Muscle layer of colon (tissue), 2 donors: ENCODE data around the gene SMIM23.

Experiments
- H3K27ac ChIP-seq: one replicate; pipeline ENCODE4 v1.7.0; 2013; ENCODE audit warnings: low read depth, mild to moderate bottlenecking, low read length, moderate library complexity
- H3K27me3 ChIP-seq, 2 donors: one replicate each; pipeline ENCODE4 v1.7.0; 2013; ENCODE audit warnings: low read length in 2 of 2, mild to moderate bottlenecking in 2 of 2; ENCODE audit not compliant: insufficient read depth in 2 of 2, control insufficient read depth in 1 of 2
- H3K36me3 ChIP-seq: one replicate; pipeline ENCODE4 v1.7.0; 2013; ENCODE audit warnings: mild to moderate bottlenecking, low read length; ENCODE audit not compliant: insufficient read depth
- H3K4me1 ChIP-seq: one replicate; pipeline ENCODE4 v1.7.0; 2013; ENCODE audit warnings: mild to moderate bottlenecking, low read length; ENCODE audit not compliant: insufficient read depth
- H3K4me3 ChIP-seq, 2 donors: one replicate each; pipeline ENCODE4 v1.7.0; 2013; ENCODE audit warnings: low read length in 2 of 2, low read depth in 1 of 2, mild to moderate bottlenecking in 1 of 2, moderate library complexity in 1 of 2
- H3K9ac ChIP-seq: one replicate; pipeline ENCODE4 v1.7.0; 2013; ENCODE audit warnings: low read length
- H3K9me3 ChIP-seq: one replicate; pipeline ENCODE4 v1.7.0; 2013; ENCODE audit warnings: mild to moderate bottlenecking, low read length
- donor health status: abdominal sarcoma.
- donor health status: Adenocarcinoma of cecum.

SMIM23 gene

DNA sequence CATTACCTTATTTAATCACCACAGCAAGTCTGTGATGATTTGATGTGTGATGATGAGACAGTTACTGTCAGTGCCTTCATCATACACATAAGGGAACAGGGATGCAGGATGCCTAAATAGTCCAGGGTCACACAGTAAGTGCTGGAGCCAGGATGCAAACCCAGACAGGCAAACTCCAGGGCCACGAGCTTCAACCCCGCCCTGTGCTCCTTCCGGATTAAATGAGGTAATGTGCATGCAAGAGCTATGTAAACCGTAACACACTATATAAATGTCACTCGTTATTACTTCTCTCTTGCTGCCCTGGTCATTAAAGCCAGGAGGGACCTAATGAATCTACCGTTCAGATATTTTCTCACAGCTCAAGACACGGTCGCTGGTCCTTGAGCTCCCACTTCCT lies 12.8 kb downstream of the SMIM23 start:
- H3K27me3 ChIP-seq: no peaks in the 10 kb centered on the region
- H3K4me1 ChIP-seq: no peaks in the 10 kb centered on the region
- H3K9ac ChIP-seq: no peak overlapping the region
- no peaks in the 10 kb centered on the region for H3K9me3 ChIP-seq
- no peak overlapping the region for H3K27ac ChIP-seq
- no peaks in the 10 kb centered on the region for H3K36me3 ChIP-seq
- H3K4me3 ChIP-seq: no peak overlapping the region

DNA sequence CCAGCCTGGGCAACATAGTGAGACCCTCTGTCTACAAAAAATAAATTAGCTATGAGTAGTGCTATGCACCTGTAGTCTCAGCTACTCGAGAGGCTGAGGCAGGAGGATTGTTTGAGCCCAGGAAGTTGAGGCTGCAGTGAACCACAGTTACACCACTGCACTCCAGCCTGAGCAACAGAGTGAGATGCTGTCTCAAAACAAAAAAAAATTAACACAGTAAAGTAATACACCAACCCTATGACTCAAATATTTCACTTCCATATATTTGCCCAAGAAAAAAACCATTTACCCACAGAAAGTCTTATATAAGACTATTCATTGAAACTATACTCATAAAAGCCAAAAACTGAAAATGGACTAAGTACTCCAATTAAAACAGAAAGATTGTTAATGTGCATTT lies 16.2 kb downstream of the SMIM23 start:
- H3K9me3 ChIP-seq: no peaks in the 10 kb centered on the region

DNA sequence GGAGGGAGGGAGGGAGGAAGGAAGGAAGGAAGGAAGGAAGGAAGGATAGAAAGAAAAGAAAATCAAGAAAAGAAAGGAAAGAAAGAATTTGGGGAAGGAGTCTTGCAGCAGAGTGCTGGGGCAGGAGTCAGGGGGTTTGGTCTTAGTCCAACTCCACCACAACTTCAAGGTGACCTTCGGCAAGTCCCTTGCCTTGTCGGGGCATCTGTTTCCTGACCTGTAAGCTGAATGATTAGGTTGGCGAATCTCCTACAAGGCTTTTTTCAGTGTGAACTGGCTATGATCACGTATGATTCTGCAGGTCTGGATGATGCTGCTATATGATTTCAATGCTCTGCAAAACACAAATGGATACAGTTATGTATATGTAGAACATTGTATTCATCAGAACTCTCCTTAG lies 20.1 kb downstream of the SMIM23 start:
- Histone ChIP-seq H3K36me3 (no peaks in the 10 kb centered on the region), H3K27me3 (no peaks in the 10 kb centered on the region), H3K27ac (no peak overlapping the region), H3K4me1 (no peaks in the 10 kb centered on the region), H3K9me3 (no peaks in the 10 kb centered on the region), H3K4me3 (no peak overlapping the region), H3K9ac (no peak overlapping the region)

More for the DNA sequence above, 16.2 kb downstream of the SMIM23 start:
- Histone ChIP-seq H3K27me3 (no peaks in the 10 kb centered on the region), H3K4me1 (no peaks in the 10 kb centered on the region), H3K9ac (no peak overlapping the region), H3K4me3 (no peak overlapping the region), H3K36me3 (no peaks in the 10 kb centered on the region), H3K27ac (no peak overlapping the region)

DNA sequence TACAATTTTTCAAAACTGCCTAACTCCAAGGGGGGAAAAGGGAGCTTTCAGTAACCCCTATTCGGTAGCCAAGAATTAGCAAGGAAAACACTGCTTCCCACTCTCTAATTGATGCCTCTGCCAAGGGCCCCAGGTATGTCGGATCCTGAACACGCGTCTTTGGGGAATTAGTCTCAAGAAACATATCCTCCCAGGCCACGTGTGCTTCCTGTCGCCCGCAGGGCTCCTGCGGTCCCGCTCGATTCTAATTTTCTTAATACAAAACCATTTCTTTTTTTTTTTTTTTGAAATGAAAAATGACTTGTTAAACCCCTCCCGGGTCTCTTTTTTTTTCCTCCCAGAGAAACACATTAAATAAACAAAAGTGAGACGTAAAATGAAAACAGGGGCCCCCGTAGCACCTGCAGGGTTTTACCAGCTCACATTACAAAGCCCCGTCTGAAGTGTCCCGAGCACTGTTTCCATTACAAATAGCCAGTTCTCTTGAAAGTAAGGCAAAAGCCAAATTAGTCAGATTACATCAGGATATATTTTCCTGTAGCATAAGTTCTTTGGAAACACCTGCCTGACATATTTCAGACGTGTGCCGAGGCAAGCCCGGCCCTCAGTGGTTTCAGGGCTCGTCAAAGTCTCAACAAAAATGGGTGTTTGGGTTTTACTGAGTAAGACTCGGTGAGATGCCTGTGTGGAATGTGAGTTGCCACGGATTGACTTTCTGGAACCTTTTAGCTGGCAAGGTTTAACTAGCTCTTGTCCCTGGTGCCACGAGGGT lies 21.5 kb downstream of the SMIM23 start:
- H3K4me3 ChIP-seq: no peak overlapping the region
- H3K4me1 ChIP-seq: no peaks in the 10 kb centered on the region
- no peak overlapping the region for H3K9ac ChIP-seq
- no peaks in the 10 kb centered on the region for H3K9me3 ChIP-seq
- no peaks in the 10 kb centered on the region for H3K36me3 ChIP-seq
- H3K27ac ChIP-seq: no peak overlapping the region
- no peaks in the 10 kb centered on the region for H3K27me3 ChIP-seq

DNA sequence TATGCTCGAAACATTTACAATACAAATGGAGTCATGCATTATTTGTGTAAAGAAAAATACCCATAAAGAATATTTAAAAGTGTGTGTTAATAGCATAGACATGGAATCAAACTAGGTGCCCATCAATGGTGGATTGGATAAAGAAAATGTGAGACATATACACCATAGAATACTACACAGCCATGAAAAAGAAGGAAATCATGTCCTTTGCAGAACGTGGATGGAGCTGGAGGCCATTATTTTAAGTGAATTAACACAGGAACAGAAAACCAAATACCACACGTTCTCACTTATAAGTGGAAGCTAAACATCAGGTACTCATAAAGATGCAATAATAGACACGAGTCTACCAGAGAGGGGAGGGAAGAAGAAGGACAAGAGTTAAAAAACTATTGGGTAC lies 22.8 kb downstream of the SMIM23 start:
- Histone ChIP-seq H3K4me1 (no peaks in the 10 kb centered on the region), H3K27me3 (no peaks in the 10 kb centered on the region), H3K27ac (no peak overlapping the region), H3K9ac (no peak overlapping the region), H3K36me3 (no peaks in the 10 kb centered on the region), H3K9me3 (no peaks in the 10 kb centered on the region), H3K4me3 (no peak overlapping the region)

DNA sequence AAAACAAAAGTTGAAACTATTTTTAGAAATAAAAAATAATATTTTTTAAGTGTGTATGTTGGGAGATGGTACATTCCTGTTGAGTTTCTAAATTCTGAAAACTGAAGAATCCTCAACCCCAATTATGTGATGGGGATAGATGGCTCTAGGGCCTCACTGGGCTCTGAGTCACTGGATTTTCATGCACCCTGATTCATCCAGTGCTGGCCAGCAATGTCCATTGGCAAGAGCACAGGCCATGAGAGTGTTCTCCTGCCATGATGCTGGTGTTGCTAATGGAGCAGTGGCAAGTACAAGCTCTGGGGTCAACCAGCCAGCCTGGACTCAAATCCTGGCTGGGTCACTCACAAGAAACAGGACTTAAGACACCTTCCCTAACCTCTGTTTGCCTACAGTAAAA lies 23.3 kb downstream of the SMIM23 start:
- Histone ChIP-seq H3K4me1 (no peaks in the 10 kb centered on the region), H3K27me3 (no peaks in the 10 kb centered on the region), H3K9me3 (no peaks in the 10 kb centered on the region), H3K36me3 (no peaks in the 10 kb centered on the region), H3K27ac (no peak overlapping the region), H3K4me3 (no peak overlapping the region), H3K9ac (no peak overlapping the region)

DNA sequence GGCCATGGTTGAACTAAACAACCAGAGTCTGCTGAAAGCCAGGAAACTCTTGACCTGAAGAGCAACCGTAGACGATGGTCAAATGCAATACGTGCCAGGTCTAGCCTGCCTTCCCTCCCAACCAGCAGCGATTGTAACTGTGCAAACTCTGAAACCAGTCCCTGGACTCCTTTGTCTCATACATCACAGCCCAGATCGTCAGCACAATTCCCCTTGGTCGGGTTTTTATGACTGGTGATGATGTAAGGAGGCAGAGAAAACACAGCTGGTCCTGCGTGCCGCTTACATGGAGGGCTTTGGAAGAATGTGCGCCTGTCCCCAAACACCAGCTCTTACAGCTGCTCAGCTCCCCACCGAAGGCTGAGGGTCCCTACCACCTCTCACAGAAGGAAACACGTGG lies 24.6 kb downstream of the SMIM23 start:
- no peak overlapping the region for H3K9ac ChIP-seq
- no peak overlapping the region for H3K27ac ChIP-seq
- H3K9me3 ChIP-seq: no peaks in the 10 kb centered on the region
- no peaks in the 10 kb centered on the region for H3K4me1 ChIP-seq
- H3K36me3 ChIP-seq: no peaks in the 10 kb centered on the region
- H3K27me3 ChIP-seq: no peaks in the 10 kb centered on the region
- H3K4me3 ChIP-seq: no peak overlapping the region

DNA sequence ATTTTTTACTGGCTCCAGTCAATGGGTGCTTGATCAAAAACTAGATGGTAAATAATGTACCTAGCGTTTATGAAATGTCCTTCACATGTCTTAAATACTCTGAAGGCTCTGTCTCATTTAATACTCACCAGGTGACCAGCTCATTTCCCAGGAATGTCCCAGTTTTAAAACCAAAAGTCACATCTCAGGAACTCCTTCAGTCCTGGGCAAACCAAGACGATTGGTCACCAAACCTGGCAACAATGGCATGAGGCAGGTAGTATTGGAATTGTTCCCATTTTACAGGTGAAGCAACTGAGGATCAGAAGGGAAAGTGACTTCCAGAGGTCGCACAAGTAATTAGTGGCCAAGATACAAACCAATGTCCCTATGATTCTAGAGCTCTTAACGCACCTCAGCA lies 27.7 kb downstream of the SMIM23 start:
- Histone ChIP-seq H3K4me3 (no peak overlapping the region), H3K27me3 (no peaks in the 10 kb centered on the region), H3K9me3 (no peaks in the 10 kb centered on the region), H3K36me3 (no peaks in the 10 kb centered on the region), H3K27ac (no peak overlapping the region), H3K9ac (no peak overlapping the region), H3K4me1 (no peaks in the 10 kb centered on the region)

DNA sequence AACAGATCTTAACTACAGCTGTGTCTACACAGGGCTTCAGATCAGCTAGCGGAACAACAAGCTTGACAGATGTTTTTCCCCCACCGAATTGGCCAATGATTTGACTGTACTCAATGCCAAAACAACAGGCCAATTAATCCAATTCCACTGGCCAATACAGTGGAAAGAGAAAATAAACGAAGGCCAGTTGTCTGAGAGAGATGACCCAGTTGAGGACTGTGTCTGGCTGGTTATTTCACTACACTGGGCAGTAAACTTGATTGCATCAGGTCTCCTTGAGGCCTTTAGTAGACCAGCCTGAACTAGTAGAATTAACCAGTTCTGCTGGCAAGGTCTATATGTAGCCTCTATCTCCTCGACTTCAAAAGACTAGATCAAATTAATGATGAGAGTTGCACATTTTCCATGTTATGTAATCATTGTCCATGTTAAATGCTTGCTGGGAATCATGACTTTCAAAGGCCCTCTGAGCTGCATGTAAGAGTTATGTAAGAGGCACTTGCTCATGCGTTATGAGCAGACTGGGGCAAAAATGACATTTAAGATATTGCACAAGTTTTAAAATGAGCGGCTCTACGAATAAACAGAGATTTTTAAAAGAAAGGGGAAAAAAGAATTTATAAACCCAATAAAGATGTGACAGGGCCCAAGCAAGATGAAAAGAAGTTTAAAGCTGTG lies 28.3 kb downstream of the SMIM23 start:
- Histone ChIP-seq H3K9ac (no peak overlapping the region), H3K27ac (no peak overlapping the region), H3K4me1 (no peaks in the 10 kb centered on the region), H3K27me3 (no peaks in the 10 kb centered on the region), H3K9me3 (no peaks in the 10 kb centered on the region), H3K4me3 (no peak overlapping the region), H3K36me3 (no peaks in the 10 kb centered on the region)

DNA sequence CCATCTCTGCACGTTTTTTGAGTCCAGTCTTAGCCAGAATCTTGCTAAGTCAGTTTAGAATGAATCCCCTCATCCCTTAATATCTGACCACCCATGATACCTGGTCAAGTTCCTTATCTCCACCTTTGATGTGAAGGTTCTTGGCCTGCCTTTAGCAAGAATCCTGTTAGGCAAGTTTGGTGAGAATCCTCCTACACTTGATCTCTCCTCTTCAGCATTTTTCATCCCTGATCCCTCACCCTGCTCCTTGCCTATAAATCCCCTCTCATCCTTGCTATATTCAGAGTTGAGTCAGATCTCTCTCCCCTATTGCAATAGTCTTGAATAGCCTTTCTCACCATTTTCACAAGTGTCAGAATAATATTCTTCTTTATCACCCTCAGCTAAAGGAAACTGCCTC lies 31.0 kb downstream of the SMIM23 start:
- no peaks in the 10 kb centered on the region for H3K9me3 ChIP-seq
- no peak overlapping the region for H3K9ac ChIP-seq
- no peaks in the 10 kb centered on the region for H3K36me3 ChIP-seq
- no peak overlapping the region for H3K4me3 ChIP-seq
- no peak overlapping the region for H3K27ac ChIP-seq
- H3K27me3 ChIP-seq: no peaks in the 10 kb centered on the region
- no peaks in the 10 kb centered on the region for H3K4me1 ChIP-seq

DNA sequence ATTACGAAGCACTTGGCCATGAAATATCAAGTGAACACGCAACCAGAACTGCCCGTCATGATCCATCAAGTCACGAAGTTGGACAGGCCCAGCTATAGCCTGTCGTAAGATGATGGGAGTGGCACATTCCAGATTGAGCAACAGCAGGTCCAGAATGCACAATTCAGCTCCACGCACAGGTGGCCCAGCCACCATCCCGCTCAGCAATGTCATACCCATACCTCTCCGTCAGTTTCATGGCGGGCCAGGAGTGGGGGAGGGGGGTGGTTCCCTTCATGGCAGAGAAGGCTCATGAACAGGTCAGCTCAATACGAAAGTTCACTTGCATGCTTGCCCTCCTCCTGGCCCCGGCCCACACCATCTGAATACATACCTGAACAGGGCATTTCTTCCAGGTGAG lies 34.9 kb downstream of the SMIM23 start:
- no peak overlapping the region for H3K27ac ChIP-seq
- no peaks in the 10 kb centered on the region for H3K9me3 ChIP-seq
- no peaks in the 10 kb centered on the region for H3K36me3 ChIP-seq
- no peaks in the 10 kb centered on the region for H3K27me3 ChIP-seq
- no peak overlapping the region for H3K9ac ChIP-seq
- H3K4me1 ChIP-seq: no peaks in the 10 kb centered on the region
- H3K4me3 ChIP-seq: no peak overlapping the region

DNA sequence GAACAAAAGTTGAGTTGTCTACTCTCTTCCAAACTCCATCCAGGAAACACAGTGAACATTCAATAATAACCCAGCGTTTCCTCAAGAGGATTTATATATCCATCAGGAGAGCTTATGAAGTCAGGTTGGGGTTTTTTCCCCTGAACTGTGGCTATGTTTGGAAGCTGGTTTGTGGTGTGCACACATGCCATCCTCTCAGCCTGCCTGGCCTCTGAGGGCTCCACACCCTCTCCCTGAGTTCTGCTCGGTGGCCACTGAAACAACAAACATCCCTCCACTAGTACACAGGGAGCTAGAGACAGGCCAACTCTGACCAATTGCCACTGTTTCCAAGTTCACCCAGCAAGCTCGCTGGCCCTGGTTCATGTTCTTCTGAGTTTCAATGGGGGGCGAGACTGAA lies 35.7 kb downstream of the SMIM23 start:
- H3K27me3 ChIP-seq: no peaks in the 10 kb centered on the region
- no peak overlapping the region for H3K9ac ChIP-seq
- H3K9me3 ChIP-seq: no peaks in the 10 kb centered on the region
- H3K36me3 ChIP-seq: no peaks in the 10 kb centered on the region
- no peak overlapping the region for H3K4me3 ChIP-seq
- H3K27ac ChIP-seq: no peak overlapping the region
- no peaks in the 10 kb centered on the region for H3K4me1 ChIP-seq
